ENCODE data around the gene BCL2L11. TPM values are rescaled to one million over a fixed set of nuclear protein-coding genes. Genes with fewer than 3 reads are reported as not detected.
A peak's percentile ranks its signal among the peaks of the same experiment; 100 is the strongest.

Gene BCL2L11
- total RNA-seq, 1 donor from 2014 or later: 24.5 TPM

DNA sequence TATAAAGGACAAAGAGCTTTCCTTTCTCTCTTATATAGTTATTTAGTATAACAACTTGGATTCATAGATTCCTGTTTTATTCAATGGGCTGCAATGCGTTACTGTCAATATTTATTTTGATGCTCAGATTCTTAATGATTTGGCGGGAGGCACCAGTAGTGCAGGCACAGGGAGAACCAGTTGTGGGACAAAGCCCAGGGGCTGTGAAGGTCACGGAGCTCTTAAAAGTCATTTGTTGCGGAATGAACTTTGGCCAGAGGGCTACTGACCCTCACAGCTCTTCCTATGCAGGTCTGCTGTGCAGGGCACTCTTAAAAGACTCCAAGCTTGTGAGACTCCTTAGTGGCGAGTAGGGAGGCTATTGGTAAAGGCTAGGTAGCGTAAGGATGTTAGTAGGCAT lies 34.0 kb downstream of the BCL2L11 start:
- Mint-ChIP-seq H3K4me3 (no peak overlapping the region), H3K27me3 (ENCODE audit: low read depth) (no peaks in the 10 kb centered on the region), H3K9me3 (no peaks in the 10 kb centered on the region), H3K27ac (no peak overlapping the region), H3K36me3 (peaks cover 28% of the 10 kb centered on the region), H3K4me1 (peaks cover 19% of the 10 kb centered on the region)
- DNase-seq (ENCODE audit: low spot score in 2 of 2, unreplicated experiment in 2 of 2): no peak
- TF ChIP-seq, protein P1, sequence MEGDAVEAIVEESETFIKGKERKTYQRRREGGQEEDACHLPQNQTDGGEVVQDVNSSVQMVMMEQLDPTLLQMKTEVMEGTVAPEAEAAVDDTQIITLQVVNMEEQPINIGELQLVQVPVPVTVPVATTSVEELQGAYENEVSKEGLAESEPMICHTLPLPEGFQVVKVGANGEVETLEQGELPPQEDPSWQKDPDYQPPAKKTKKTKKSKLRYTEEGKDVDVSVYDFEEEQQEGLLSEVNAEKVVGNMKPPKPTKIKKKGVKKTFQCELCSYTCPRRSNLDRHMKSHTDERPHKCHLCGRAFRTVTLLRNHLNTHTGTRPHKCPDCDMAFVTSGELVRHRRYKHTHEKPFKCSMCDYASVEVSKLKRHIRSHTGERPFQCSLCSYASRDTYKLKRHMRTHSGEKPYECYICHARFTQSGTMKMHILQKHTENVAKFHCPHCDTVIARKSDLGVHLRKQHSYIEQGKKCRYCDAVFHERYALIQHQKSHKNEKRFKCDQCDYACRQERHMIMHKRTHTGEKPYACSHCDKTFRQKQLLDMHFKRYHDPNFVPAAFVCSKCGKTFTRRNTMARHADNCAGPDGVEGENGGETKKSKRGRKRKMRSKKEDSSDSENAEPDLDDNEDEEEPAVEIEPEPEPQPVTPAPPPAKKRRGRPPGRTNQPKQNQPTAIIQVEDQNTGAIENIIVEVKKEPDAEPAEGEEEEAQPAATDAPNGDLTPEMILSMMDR (IDR thresholded peaks at IDR 0.05; ENCODE audit: unreplicated experiment): no peak

DNA sequence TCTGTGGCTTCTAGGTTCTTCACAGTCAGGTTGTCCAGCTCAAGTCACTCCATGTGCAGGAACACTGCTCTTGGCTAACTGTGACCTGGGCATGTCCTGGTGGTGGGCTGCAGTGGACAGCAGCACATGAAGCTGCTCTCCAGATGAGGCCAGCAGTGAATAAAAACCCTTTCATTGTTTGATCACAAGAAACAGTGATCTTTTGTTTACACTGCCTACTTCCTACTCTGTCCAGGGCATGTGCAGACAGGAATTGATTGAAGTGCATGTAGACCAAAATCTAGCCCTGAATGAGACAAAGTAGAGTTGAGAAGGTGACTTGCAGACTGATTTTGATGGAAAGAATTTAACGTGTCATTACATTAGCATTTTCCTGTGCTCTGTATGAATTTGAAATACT lies 34.9 kb downstream of the BCL2L11 start:
- TF ChIP-seq, protein P1 (IDR thresholded peaks at IDR 0.05; ENCODE audit: unreplicated experiment): no peak
- Mint-ChIP-seq H3K27me3 (ENCODE audit: low read depth) (no peaks in the 10 kb centered on the region), H3K9me3 (no peaks in the 10 kb centered on the region), H3K27ac (peak overlapping the region; percentile 31), H3K36me3 (peaks cover 29% of the 10 kb centered on the region), H3K4me1 (peaks cover 11% of the 10 kb centered on the region), H3K4me3 (no peak overlapping the region)
- no peak for DNase-seq (ENCODE audit: low spot score in 2 of 2, unreplicated experiment in 2 of 2)

DNA sequence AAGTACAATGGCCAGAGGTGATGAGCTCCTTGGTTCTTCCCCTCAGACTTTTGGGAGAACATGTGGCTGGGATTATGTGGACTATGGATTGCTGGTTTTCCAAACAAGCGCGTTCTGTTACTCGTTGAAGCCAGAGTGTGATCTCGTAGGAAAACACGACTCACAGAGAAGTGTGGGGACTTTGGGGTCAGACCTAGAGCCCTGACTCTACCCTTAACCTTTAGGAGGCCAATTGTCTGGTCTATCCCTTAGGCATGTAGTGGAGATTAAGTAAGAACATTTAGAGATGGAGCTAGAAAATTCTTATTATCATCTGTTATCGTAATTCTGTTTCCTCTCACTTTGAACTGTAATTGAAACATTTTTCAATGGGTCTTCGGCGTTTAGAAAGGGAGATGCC lies 35.8 kb downstream of the BCL2L11 start:
- Mint-ChIP-seq H3K4me1 (peaks cover 11% of the 10 kb centered on the region), H3K36me3 (peaks cover 26% of the 10 kb centered on the region), H3K9me3 (no peaks in the 10 kb centered on the region), H3K27me3 (ENCODE audit: low read depth) (no peaks in the 10 kb centered on the region), H3K27ac (no peak overlapping the region), H3K4me3 (no peak overlapping the region)
- DNase-seq (ENCODE audit: low spot score in 2 of 2, unreplicated experiment in 2 of 2): no peak
- TF ChIP-seq, protein P1 (IDR thresholded peaks at IDR 0.05; ENCODE audit: unreplicated experiment): no peak

DNA sequence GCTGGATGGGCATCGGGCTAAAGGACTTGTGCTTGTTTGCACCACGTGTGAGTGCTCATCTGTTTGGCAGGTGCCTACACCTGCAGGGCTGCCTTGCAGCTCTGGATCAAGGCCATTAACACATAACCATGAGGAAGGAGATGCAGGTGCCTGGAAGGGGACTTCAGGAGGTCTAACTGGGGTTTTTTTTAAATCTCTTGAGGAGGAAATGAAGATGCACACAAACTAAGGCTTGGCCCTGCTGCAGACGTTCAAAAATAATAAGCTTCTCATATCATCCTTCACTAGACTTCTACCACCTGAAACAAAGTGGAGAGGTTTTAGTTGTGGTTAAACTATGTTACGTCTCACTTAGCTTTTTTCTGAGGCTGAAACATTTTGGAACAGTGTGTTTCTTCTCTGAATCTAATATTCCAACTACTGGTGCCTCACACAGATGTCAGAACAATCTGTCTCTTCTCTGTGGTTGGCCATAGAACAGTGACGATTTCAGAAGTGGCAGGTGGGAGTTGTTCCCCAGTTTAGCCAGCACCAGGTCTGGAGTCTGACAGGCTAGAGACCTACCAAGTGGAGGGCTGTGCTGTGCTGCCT lies 36.5 kb downstream of the BCL2L11 start:
- Mint-ChIP-seq H3K4me3 (no peak overlapping the region), H3K27me3 (ENCODE audit: low read depth) (no peaks in the 10 kb centered on the region), H3K27ac (no peak overlapping the region), H3K9me3 (no peaks in the 10 kb centered on the region), H3K36me3 (peaks cover 24% of the 10 kb centered on the region), H3K4me1 (peaks cover 12% of the 10 kb centered on the region)
- DNase-seq (ENCODE audit: low spot score in 2 of 2, unreplicated experiment in 2 of 2): no peak
- TF ChIP-seq, protein P1 (IDR thresholded peaks at IDR 0.05; ENCODE audit: unreplicated experiment): no peak

DNA sequence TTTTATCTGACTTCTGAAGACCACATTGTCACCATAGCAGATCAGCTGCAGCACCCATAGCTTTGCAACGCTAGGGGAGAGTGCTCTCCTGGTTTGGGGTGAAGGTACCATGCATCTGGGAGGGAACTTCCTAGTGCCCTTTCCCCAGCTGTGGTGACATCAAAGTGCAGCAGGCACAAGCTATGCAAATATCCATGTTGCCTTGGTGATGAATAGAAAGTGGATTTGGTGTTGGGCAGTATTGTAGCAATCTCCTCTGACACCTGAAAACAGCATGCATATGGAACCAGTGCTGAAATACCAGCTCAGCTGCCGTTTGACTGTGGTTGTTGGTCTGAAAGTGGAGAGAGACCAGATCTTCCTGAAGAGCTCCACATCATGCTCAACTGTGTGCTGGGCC lies 37.1 kb downstream of the BCL2L11 start:
- no peak overlapping the region for H3K4me3 Mint-ChIP-seq
- H3K9me3 Mint-ChIP-seq: no peaks in the 10 kb centered on the region
- no peak overlapping the region for H3K27ac Mint-ChIP-seq
- no peaks in the 10 kb centered on the region for H3K27me3 Mint-ChIP-seq (ENCODE audit: low read depth)
- no peak for DNase-seq (ENCODE audit: low spot score in 2 of 2, unreplicated experiment in 2 of 2)
- peaks cover 22% of the 10 kb centered on the region for H3K36me3 Mint-ChIP-seq
- TF ChIP-seq, protein P1 (IDR thresholded peaks at IDR 0.05; ENCODE audit: unreplicated experiment): no peak
- H3K4me1 Mint-ChIP-seq: peaks cover 18% of the 10 kb centered on the region

DNA sequence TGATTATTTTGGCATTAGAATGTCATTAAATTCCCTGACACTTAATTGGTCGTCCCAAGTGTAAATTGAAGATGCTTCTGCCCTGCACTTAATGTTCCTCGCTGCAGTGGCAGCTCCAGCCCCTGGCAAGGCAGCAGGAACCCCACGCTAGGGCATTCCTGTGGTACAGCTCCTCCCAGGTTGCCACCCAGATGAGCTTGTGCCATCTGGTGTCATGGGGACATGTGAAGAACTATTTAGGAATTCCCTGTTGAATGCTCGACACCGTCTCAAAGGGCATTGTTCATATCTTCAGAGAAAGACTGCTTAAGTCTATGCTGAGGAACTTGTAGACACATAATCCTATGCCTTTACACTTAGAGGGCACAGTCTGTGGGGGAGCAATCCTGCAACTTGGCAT lies 38.9 kb downstream of the BCL2L11 start:
- H3K4me1 Mint-ChIP-seq: peaks cover 25% of the 10 kb centered on the region
- no peaks in the 10 kb centered on the region for H3K9me3 Mint-ChIP-seq
- peaks cover 22% of the 10 kb centered on the region for H3K36me3 Mint-ChIP-seq
- no peak overlapping the region for H3K27ac Mint-ChIP-seq
- TF ChIP-seq, protein P1 (IDR thresholded peaks at IDR 0.05; ENCODE audit: unreplicated experiment): no peak
- no peak for DNase-seq (ENCODE audit: low spot score in 2 of 2, unreplicated experiment in 2 of 2)
- no peak overlapping the region for H3K4me3 Mint-ChIP-seq
- no peaks in the 10 kb centered on the region for H3K27me3 Mint-ChIP-seq (ENCODE audit: low read depth)

Measured in mesothelial cell of epicardium (in vitro differentiated cells).